Activated T-cell treated with anti-CD3 and anti-CD28 coated beads for 48 hours (primary cell): ENCODE measurements around the gene DBX1.
"Not testable (repeated sequence)": the region's sequence is repeated elsewhere in the genome, so short reads cannot be mapped to it uniquely, and the experiment has no call there.

Experiments used
- DNase-seq: peaks from one replicate; pipeline ENCODE4 v3.0.0-alpha.2; 2020; ENCODE audit warnings: low read depth

Gene DBX1

DNA sequence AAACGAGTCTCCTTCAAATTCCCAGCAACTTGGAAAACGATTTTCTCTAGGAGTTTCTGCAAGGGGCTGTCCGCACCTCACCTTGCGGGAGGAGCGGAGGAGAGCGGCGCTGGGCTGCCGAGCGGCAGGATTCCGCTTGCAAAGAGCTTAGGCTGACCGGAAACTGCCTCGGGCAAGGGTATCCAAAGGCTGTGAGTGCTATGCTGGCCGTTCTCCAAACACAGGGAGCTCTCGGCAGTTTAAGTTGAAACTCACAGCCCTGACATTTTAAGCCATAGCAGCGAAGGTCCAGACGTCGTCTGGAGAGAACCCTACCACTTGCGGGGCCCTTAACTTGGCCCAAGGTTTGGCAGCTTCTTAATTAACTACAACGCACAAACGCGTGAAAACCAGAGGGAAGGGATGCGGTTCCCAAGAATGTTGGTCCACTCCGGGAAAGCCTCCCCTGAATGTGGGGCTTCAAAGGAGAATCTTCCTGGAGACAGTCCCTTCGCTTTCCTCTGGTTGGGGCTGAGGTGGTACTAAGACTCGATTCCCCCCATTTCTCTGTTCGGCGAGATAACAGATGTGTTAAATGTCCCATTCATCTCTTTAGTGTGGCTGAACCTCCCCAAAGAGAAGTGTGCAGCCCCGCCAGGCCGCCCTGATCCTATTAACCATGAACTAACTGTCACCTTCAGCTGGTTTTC is 1.1 kb upstream of the DBX1 start:
- DNase-seq = no peak

DNA sequence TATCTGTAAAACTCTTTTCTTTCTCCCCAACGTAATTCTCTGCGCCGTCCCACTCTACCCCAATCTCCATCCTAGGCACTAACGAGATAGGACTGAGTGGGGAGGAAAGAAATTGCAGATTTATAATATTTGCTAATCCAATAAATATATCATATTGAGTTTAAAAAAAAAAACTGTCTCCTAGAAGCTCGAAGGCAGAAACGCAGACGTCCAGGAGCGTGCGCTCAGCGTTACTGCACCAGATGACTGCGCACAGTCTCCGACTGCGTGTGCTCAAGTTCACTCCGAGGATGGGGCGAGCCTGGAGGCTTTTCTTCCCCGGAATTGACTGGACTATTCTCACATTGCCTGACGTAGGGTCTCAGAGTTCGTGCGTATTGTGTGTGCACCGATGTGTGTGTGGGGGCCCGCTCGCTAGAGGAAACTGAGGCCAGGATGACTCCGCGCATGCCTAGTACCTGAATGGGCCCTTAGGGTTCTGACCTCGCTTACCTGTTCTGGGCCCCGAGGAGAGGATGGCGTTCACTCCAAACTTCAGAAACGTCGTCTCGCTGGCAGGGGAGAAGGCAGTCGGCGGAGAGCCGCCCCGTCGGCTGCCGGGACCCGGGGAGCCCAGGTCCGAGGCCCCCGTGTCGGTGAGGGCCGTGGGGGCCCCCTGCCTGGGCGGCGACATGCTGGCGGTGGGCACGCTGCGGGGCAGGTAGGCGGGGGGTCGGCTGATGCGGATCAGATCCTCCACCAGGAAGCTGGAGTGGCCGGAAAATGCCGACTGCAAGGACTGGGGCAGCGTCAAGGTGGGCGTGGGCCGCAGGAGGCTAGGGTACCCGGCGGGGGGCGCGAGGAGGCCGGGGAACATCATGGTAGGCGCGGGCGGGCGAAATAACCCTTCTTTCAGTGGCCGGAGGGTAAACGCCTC is 551 bp downstream of the DBX1 start:
- DNase-seq = no peak

DNA sequence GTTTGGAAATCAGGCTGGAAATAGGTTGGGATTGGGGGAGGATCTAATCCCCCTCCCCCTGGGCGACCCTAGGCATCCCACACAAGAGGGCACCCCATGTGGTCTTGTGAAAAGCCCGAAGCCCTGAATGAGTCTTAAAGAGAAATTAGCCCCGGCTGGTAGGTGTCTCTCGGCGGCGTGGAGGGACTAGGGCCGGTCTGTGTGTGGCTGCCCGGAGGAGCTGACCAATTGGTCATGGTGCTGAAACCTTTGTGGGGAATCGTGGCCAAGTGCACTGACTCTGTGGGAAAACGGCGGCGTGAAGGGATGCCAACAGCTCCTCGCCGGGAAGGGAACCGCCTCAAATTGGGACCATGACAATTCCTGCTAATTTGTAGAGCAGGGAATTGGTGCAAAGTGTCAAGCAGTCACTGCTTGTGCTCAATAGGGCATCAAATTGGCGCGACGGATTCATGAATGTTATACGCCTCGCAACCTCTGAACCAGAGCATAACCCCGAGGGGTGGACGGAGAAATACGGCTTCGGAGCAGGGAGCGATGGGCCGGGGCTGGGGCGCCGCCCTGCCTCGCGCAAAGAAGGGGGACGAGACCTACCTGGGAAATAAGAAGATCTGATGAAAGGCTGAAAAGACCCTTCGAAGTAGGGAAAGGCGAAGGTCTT is 1.5 kb downstream of the DBX1 start:
- no peak for DNase-seq

DNA sequence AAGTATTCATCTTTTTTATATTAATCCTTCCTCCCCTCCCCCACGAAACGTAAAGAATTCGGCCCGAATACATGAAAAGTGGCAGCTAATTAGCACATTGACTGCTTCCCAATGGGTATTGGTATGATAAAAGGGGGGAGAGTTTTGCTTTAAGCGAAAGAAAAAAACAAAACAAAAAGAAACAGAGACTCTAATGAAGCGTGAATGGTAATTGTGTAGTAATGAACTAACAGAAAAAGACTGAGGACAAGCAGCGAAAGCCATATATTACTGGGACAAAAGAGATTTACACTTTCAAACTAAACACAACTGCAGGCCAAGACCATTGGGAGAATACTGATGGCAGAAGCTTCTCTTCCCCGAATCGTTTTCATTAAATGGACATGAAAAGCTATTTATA is 2.5 kb downstream of the DBX1 start:
- DNase-seq = no peak

DNA sequence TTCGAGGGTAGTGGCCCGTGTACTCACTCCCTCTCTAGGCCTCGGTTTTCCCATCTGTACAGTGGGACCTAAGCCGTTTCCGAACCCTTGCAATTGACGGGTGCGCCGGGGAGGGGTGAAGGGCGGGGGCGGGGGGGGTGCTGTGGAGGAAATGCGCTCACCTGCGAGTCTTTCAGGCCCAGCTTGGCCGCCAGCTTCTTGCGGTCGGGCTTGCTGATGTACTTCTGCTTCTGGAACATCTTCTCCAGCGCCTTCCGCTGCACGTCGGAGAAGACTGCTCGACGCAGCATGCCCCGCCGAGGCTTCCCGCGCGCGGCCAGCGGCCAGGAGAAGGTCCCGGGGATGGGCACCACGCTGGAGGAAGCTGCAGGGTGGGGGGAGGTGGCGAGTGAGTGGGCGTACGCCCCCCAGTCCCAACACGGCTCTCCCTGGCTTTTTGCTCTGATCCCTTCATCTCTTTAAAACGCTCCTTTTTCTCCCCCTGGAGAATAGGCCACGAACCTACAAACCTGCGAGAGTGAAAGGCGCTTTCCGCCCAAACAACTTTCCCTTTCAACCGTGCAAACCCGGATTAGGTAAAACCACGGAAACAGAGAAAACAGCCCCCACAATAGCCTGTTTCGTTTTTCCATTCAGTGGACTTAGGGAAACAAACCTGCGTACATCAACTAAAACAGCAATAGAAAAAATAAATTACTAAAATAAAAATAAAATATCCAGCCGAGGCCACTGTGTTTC is 3.2 kb downstream of the DBX1 start:
- DNase-seq = no peak

DNA sequence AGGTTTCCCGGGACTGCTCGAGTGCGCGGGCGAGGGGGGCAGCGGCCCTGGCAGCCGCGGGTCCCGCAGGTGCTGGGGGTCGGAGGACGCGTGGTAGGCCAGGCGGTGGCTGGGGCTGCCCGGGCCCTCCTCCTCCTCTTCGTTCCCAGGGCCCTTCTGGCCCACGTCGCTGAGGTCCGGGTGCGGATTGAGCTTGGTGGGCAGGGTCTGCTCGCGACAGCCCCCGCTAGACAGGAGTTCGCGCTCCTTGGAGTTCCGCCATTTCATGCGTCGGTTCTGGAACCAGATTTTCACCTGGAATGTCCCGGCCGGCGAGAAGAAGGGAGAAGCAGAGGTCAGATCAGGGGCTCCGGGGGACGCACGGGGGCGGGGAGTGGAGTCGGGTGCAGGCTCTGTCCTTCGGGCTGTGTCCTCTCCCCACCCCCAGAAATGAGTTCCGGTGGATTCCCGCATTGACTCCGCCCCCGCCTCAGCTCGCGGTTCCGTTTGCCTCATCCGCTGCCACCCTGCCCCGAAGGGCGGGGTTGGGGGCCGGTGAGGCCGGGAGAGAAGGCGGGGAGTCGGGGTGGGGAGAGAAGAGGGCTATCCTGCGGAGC is 3.9 kb downstream of the DBX1 start:
- DNase-seq = no peak

DNA sequence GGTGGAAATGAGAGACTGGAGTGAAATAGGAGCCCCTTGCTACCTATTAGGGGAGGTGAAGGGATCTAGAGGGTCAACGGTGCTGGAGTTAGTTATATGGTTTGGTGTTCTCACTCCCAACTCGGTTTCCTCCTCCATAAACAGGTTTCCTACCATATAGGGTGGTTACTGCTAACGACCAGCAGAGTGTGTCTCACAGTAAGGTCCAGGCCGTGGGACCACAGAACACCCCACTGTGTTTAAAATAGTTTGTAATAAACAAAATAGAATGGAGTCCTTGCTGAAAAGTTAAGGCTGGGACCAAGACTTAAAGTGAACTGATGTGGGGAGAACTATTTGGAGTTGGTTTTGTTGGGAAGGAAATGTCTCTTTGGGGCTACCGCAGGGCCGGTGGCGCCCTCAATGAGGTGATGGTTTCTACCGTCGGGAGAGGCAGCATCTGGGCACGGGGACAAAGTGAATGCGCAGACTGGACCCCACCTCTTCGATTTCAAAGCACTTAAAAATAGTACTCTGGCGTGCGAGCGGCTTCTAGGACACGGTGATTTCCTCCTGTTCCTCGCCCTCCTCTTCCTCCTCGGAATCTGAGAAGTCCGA is 4.5 kb downstream of the DBX1 start:
- DNase-seq = no peak

DNA sequence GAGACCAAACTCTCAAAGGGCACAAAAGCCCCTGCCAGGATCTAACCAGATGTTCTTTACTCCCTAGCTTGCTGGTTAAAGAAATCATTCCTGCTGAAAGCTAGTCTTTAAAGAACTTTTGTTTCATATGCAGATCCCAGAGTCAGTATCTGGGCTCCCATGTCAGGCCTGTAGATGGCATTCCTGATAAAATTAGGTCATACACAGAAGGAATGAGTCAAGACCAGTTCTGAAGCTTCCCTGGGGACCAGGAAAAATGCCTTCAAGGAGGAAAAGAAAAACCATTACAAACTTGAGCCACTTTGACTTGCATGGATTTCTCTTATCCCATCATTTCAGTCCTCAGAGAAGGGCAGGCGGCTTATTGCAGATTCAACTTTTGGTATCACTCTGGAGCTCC is 5.9 kb downstream of the DBX1 start:
- no peak for DNase-seq

DNA sequence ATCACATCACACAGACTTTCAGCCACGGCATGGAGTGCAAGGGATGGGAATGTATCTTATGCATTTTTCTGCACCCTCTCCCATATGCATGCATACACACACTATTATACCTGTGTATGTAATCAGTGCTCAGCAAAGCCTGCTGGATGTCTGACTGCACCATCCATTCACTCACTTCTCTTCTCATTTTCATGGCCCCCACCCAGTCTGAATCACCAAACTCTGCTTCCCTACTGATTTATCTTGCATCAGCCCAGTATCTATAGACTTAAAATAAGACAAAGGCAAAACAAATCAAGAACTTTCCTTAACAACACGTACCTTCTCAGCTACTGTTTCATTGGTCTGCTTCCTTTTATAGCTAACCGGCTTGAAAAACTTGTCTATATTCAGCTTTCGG is 21.6 kb downstream of the DBX1 start:
- no peak for DNase-seq

DNA sequence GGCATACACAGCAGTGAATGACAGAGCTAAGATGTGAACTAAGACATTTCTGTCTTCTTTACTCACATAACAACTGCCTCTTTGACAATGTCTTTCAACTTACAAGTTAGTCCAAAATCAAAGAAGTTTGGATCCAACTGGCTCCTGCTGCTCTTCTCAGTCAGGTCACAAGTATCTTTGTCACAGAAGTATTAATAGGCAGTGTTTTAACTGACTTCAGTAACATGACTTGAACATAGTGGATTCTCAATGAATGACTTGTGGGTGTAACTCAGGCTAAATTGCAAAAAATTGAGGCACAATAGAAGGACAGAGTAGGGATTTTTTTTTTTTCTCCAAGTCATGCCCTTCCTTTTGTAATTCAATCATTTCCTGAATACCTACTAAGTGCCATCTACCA is 22.6 kb downstream of the DBX1 start:
- no peak for DNase-seq

DNA sequence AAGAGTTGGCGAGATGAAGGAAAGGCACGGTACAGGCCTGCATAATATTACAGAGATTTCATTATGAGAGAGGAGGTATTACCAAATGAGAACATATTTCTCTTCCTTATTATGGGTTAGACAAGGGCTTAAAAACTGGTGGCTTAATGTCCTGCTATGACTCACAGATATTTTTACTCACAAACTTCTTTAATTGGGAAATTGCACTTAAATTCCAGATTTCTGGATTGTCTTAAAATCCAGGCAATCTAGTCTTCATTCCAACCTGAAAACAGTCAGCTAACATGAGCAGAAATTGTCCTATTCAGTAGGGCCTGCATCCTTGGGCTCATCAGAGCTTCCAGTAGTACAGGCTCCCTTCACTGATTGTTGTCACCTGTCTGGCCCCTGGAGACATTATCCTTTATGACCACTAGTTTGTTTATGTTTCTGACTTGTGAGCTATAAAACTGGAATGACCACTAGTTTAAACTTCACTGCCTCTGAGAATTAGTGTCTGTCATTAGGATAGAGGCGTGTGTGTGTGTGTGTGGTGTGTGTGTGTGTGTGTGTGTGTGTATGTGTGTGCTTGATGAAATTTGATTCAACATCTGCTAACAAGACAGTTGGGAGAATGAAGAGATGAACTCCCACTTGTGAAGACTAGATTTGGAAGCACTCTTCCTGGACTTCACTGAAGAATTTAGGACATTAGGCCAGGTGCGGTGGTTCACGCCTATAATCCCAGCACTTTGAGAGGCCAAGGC is 25.1 kb downstream of the DBX1 start:
- DNase-seq = no peak

DNA sequence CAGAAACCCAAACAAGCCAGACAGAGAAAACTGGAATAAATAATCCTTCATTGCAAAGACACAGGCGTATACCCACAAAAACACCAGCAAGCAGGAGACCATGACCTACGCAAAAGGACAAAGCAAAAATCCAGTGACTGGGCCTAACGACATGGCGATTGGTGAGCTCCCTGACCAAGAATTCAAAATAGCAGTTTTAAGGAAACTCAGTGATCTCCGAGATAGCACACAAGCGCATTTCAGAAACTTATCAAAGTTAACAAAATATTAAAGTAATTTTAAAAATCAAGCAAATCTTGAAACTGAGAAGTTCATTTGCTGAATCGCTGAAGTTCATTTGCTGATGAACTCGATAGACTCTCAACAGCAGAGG is 27.6 kb downstream of the DBX1 start:
- DNase-seq = no peak

DNA sequence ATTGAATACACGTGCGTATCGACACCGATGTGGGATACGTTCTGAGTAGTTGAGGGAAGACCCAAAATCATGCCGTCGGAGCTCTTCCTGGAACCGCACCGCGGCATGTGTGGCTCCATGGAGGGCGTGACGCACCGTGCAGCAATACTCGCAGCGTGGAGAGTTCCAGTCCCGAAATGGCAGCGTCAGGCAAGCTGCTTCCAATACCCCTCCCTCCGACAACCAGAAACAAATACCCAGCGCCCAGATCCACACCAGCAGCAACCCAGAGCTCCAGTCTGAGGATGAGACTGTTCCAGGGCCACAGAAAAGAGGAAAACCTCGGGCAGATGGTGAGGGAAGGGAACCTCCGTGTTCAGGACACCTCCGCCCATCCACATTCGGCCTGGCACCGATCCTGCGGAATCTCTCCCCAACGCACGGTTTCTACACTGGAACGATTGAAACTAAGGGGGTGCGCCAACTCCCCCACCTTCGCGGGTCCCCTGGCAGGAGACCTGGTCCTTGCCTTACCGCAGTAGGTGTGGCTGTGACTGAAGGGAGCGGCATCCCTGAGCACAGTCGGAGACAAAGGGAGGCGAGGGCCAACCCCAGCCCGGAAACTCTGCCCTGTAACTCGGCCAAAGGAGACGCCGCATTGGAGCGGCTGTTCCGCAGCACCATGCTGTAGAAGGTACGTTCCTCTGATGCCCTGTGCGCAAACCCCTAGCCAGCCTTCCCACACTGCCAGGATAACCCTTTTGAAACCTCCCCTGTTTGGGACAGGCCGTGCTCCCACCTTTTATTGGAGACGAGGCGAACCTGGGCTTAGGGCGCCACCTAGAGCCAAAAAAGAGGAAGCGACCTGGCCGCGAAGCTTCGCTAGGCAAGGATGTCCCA is 28.2 kb downstream of the DBX1 start:
- DNase-seq = peak; percentile 37

DNA sequence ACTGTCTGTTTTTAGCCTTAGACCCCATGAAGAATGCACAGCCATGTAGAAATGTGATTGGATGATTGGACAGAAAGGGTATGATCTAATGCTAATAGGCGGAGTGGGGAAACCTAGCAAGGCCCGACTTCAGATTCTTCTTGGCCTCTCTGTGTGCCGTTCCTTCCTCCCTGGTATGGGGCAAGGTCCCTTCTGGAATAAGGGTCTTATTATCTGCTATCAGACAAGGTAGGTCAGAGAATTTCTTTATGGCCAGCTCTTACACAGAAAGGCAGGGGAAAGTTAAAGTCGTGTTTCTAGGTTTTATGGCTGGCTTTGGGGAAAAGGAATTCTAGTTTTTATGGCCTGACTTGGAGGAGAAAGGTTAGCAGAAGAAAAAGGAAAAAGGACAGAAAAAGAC is 30.6 kb downstream of the DBX1 start:
- DNase-seq = no peak

DNA sequence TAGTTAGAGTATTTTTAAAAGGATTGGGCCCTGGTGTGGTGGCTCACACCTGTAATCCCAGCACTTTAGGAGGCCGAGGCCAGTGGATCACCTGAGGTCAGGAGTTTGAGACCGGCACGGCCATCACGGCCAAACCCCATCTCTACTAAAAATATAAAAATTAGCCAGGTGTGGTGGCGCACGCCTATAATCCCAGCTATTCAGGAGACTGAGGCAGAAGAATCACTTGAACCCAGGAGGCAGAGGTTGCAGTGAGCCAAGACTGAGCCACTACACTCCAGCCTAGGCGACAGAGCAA is 31.8 kb downstream of the DBX1 start:
- DNase-seq = not testable (repeated sequence)

DNA sequence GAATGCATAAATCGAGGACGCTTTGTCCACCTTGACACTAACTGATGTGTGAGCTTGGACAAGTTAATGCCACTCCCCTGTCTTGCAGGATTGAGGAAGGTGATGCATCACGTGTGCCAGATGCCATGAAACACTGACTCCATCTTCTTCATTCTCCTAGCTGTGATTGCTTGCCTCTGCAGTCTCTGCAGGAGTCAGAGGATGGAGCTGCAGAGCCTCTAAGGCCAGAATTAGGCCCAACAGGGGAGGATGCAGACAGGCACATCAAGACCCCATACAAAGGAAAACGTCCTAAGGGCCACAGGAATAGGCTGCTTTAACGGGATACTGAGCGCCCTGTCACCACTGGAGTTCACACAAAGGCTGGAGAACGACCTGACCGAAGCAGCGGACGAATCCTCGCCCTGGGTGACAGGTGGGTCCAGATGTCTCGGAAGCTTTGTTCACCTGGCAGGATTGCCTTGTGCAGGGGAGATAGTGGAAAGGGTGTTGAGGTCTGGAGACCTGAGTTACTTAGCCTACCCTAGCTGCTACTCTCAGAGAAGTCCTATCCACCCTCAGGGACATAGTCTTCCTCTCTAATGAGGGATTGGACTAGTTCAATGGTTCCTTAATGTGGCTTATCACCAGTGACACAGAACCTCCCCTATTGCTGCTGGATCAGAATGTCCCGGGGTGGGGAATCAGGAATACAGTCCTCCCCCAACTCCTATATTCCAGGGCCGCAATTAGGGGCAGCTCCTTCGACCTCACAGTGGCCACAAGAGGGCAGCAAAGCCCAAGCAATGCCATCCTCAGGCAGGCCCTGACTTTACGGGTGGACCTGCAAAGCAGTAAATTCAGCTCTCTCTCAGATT is 32.4 kb downstream of the DBX1 start:
- DNase-seq = peak; percentile 61

DNA sequence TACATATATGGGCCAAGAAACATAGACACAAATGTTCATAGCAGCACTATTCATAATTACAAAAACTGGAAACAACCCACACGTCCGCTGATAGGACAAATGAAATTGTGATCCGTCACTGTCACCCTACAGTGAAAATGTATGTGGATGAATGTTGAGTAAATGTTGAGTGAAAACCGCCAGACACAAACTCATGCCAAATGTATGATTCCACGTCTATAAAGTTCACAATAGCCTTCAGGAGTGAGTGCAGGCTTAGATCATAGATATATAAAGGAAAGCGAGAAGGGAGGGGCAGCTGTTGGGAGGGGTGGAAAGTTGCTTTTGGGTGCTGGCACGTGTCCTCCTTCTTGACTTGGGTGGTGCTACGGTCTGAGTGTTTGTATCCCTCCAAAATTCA is 33.6 kb downstream of the DBX1 start:
- DNase-seq = no peak

DNA sequence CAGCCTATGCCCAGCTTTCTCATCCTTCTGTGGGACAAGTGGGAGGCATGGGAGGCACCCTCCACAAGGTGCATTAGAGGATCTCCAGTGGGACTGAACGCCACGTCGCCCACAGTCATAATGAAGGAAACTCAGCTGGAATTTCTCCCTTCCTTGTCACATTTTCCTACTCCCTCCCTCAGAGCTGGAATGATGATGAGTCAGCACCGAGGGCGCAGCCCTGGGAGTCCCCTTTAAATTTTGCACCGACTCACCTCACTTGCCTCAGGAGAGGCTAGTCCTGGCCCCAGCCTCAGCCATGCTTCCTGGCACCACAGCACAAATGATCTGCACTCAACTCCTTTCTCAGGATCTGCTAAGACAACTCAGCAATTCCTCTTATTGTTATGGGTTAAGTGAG is 34.3 kb downstream of the DBX1 start:
- DNase-seq = no peak

DNA sequence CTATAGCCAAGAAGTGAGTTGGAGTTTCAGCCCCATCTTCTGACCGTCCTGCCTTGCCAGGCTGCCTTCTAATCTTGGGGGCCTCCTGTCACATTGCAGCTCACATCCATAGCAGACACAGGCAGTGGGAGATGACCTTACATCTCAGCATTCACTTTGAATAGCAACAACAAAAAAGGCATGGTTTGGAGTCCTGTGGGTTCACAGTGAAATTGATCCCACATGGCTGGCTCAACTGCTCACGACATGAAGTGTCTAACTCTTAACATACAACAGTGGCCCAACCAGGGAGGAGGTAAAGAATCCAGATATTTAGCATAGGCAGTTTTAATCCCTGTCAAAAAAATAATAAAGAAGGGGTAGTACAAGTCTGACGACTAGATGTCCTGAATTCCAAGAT is 38.1 kb downstream of the DBX1 start:
- no peak for DNase-seq
